ENCODE measurements around the gene GNG2. TPM values are rescaled to one million over a fixed set of nuclear protein-coding genes. Genes with fewer than 3 reads are reported as not detected.

GNG2 gene
- total RNA-seq, 1 experiment from 2014 or later: 7.0 TPM

- H2BK12ac ChIP-seq (ENCODE audit: insufficient read length, low read depth, low read length): no peak overlapping the region
Observed at GRCh38 chr14:52007637-52008036, 147.2 kb downstream of the GNG2 start.

More at GRCh38 chr14:52007637-52008036, 147.2 kb downstream of the GNG2 start:
- H3K14ac ChIP-seq (ENCODE audit: insufficient read depth, low read length): no peak overlapping the region
- H3K4me3 Mint-ChIP-seq: no peak overlapping the region
- H3K9ac ChIP-seq (ENCODE audit: extremely low read depth, insufficient read length, low read length): no peak overlapping the region
- no peak overlapping the region for H2BK15ac ChIP-seq (ENCODE audit: low read depth, low read length)
- no peak overlapping the region for H2BK120ac ChIP-seq (ENCODE audit: low read depth, low read length, poor library complexity, severe bottlenecking)
- H4K5ac ChIP-seq (ENCODE audit: insufficient read length, low read depth, low read length): no peak overlapping the region
- H3K27ac ChIP-seq (ENCODE audit: insufficient read length, low read depth, low read length): no peak overlapping the region
- no peak overlapping the region for H2BK5ac ChIP-seq (ENCODE audit: insufficient read length, low read length)
- no peak overlapping the region for H2AK5ac ChIP-seq (ENCODE audit: insufficient read length, low read length)
- H3K56ac ChIP-seq (ENCODE audit: insufficient read length, low read depth, low read length): no peak overlapping the region
- peaks cover 18 to 21% of the 10 kb centered on the region in 2 experiments for H3K4me1 Mint-ChIP-seq
- H3K4me2 ChIP-seq (ENCODE audit: insufficient read depth, insufficient read length, low read length): no peak overlapping the region
- H3K4ac ChIP-seq (ENCODE audit: low read depth, low read length): no peak overlapping the region
- no peak overlapping the region for H2BK20ac ChIP-seq (ENCODE audit: low read depth, low read length, poor library complexity, severe bottlenecking)
- H3K27me3 Mint-ChIP-seq (ENCODE audit: low read depth): no peaks in the 10 kb centered on the region
- no peak overlapping the region for H3K23ac ChIP-seq (ENCODE audit: insufficient read length, low read depth, low read length)
- no peaks in the 10 kb centered on the region for H3K9me3 Mint-ChIP-seq
- H3T11ph ChIP-seq (ENCODE audit: low read length): no peak overlapping the region
- no peaks in the 10 kb centered on the region for H3K9me3 ChIP-seq (ENCODE audit: control insufficient read depth, low read depth, low read length)
- no peaks in the 10 kb centered on the region for H3K4me1 ChIP-seq (ENCODE audit: insufficient read depth, low read length)
- no CpG with 5 or more reads among the region's 1 CpG for WGBS (ENCODE audit: extremely low coverage, insufficient read length, low lambda C conversion rate)
- peak overlapping the region in 1 of 3 experiments; percentile 70; a peak in 2 of 7 replicates for H3K27ac Mint-ChIP-seq
- H3K79me2 ChIP-seq (ENCODE audit: insufficient read depth, low read length): no peaks in the 10 kb centered on the region
- no peak overlapping the region for H3K18ac ChIP-seq (ENCODE audit: insufficient read length, low read depth, low read length)
- H4K8ac ChIP-seq (replicated peaks; ENCODE audit: insufficient read length, low read depth, low read length): no peak overlapping the region
- no peaks in the 10 kb centered on the region for H3K79me1 ChIP-seq (ENCODE audit: insufficient read depth, low read depth, low read length, poor library complexity, severe bottlenecking)
- H3K23me2 ChIP-seq (ENCODE audit: insufficient read length, low read depth, low read length, poor library complexity, severe bottlenecking): no peaks in the 10 kb centered on the region
- TF ChIP-seq, protein P1, sequence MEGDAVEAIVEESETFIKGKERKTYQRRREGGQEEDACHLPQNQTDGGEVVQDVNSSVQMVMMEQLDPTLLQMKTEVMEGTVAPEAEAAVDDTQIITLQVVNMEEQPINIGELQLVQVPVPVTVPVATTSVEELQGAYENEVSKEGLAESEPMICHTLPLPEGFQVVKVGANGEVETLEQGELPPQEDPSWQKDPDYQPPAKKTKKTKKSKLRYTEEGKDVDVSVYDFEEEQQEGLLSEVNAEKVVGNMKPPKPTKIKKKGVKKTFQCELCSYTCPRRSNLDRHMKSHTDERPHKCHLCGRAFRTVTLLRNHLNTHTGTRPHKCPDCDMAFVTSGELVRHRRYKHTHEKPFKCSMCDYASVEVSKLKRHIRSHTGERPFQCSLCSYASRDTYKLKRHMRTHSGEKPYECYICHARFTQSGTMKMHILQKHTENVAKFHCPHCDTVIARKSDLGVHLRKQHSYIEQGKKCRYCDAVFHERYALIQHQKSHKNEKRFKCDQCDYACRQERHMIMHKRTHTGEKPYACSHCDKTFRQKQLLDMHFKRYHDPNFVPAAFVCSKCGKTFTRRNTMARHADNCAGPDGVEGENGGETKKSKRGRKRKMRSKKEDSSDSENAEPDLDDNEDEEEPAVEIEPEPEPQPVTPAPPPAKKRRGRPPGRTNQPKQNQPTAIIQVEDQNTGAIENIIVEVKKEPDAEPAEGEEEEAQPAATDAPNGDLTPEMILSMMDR (conservative IDR thresholded peaks at IDR 0.05): no peak
- H3K27me3 ChIP-seq (ENCODE audit: insufficient read depth, low read length): no peaks in the 10 kb centered on the region
- H3K36me3 Mint-ChIP-seq (ENCODE audit: insufficient read depth in 1 of 3, low read depth in 3 of 3): peaks cover 30 to 86% (median 70%) of the 10 kb centered on the region in 3 experiments; a peak in 6 of 7 replicates
- no peak overlapping the region for H2AFZ ChIP-seq (ENCODE audit: low read length)
- no peak overlapping the region for H4K91ac ChIP-seq (ENCODE audit: insufficient read length, low read depth, low read length)
- DNase-seq: no peak
- H4K20me1 ChIP-seq (ENCODE audit: control insufficient read depth, insufficient read depth, insufficient read length): no peaks in the 10 kb centered on the region
